Measurements from ENCODE around the gene COX8A. TPM values are rescaled to one million over a fixed set of nuclear protein-coding genes. Genes with fewer than 3 reads are reported as not detected.
A peak's percentile ranks its signal among the peaks of the same experiment; 100 is the strongest.

COX8A gene
- total and polyA plus RNA-seq, 9 of the 15 experiments (the other 6 are each of a cell fraction or from before 2014, with no cell fraction given), result 274 to 1,206 (median 526) TPM

- no peak for TF ChIP-seq NR2C2 (CRISPR knock-in tag; IDR thresholded peaks at IDR 0.05)
- TF ChIP-seq NR2C2 (tag; IDR thresholded peaks at IDR 0.05), result peak; percentile 50; the same call in 1 of the 2 replicates
- TF ChIP-seq USF1 (CRISPR knock-in tag; IDR thresholded peaks at IDR 0.05), result 0 out of 2 replicates have a peak, but pooled peaks have one; percentile 6
- TF ChIP-seq ZNF551 (CRISPR knock-in tag; IDR thresholded peaks at IDR 0.05), result no peak
- no peak for TF ChIP-seq ZNF717 (CRISPR knock-in tag; IDR thresholded peaks at IDR 0.05)
- no peak for TF ChIP-seq DPF2 (IDR thresholded peaks at IDR 0.05)
- no peak for TF ChIP-seq TFE3 (CRISPR knock-in tag; IDR thresholded peaks at IDR 0.05)
- no peak for TF ChIP-seq SMARCC2 (IDR thresholded peaks at IDR 0.05; ENCODE audit: low read depth)
- TF ChIP-seq ZNF354B (CRISPR knock-in tag; IDR thresholded peaks at IDR 0.05), result no peak
- TF ChIP-seq ATF4 (CRISPR knock-in tag; IDR thresholded peaks at IDR 0.05), result no peak
- no peak for TF ChIP-seq RFX7 (CRISPR knock-in tag; IDR thresholded peaks at IDR 0.05)
- no peak for TF ChIP-seq FOXP4 (CRISPR knock-in tag; IDR thresholded peaks at IDR 0.05; ENCODE audit: borderline replicate concordance)
- TF ChIP-seq MXI1 (IDR thresholded peaks at IDR 0.05; ENCODE audit: low read depth, low read length), result no peak
- no peak for TF ChIP-seq BRF2 (IDR thresholded peaks at IDR 0.05; ENCODE audit: borderline replicate concordance, insufficient read depth, insufficient read length)
- TF ChIP-seq ETV1 (tag; conservative IDR thresholded peaks at IDR 0.05; ENCODE audit: low read depth), result no peak
- no peak for TF ChIP-seq KDM2B (CRISPR knock-in tag; IDR thresholded peaks at IDR 0.05)
- TF ChIP-seq TFAP4 (CRISPR knock-in tag; IDR thresholded peaks at IDR 0.05; ENCODE audit: borderline replicate concordance), result 0 out of 2 replicates have a peak, but pooled peaks have one; percentile 6
- TF ChIP-seq ZBTB2 (IDR thresholded peaks at IDR 0.05), result no peak
These were observed 29.4 kb upstream of the COX8A start (continued) for GRCh38 chr11:63944987-63945386.

Measured in K562 (cell line).